H1 (cell line): Measurements from ENCODE around the gene RPL13A. TPM values are rescaled to one million over a fixed set of nuclear protein-coding genes. Genes with fewer than 3 reads are reported as not detected.

Experiments
- CTCF ChIA-PET: fragments of 300-600 bp; sonication (Branson Sonifier 250); formaldehyde crosslinking; loops from one replicate; lab custom pipeline; 2021; ENCODE audit not compliant: partially characterized antibody; lab: Charles Lee
- POLR2A ChIA-PET: fragments of 300-600 bp; sonication (Branson Sonifier 250); formaldehyde crosslinking; loops from one replicate; lab custom pipeline; 2021; ENCODE audit warnings: inconsistent platforms; ENCODE audit not compliant: partially characterized antibody; lab: Charles Lee
- DNase-seq, 2 experiments: peaks; one replicate each; pipeline versions ENCODE4 v3.0.0 to v3.0.0-alpha.2; 2010 to 2022; ENCODE audit warnings: low spot score in 2 of 2, low read depth in 1 of 2, mixed read lengths in 1 of 2
- FAIRE-seq: peaks from 2 replicates; lab custom pipeline; 2011; peaks lifted over from hg19 to GRCh38; lab: Jason Lieb, UNC
- H2AFZ ChIP-seq: 2 replicates; pipeline ENCODE4 v1.8.1; 2012; ENCODE audit warnings: low read length, inconsistent platforms
- H2AK5ac ChIP-seq: 2 replicates; pipeline ENCODE4 v1.6.1; 2013; ENCODE audit warnings: low read depth, low read length
- H2BK120ac ChIP-seq: replicated peaks from 2 replicates; pipeline ENCODE3; 2013; ENCODE audit warnings: low read depth, low read length, inconsistent platforms
- H2BK12ac ChIP-seq: 2 replicates; pipeline ENCODE4 v1.6.1; 2013; ENCODE audit warnings: low read depth, low read length
- H2BK15ac ChIP-seq: 2 replicates; pipeline ENCODE4 v1.6.1; 2013; ENCODE audit warnings: low read length
- H2BK20ac ChIP-seq: 2 replicates; pipeline ENCODE4 v1.6.1; 2013; ENCODE audit warnings: low read length
- H2BK5ac ChIP-seq: 2 replicates; pipeline ENCODE4 v1.6.1; 2013; ENCODE audit warnings: low read depth, low read length
- H3K14ac ChIP-seq: 2 replicates; pipeline ENCODE4 v1.6.1; 2013; ENCODE audit warnings: inconsistent platforms; ENCODE audit not compliant: insufficient read length
- H3K18ac ChIP-seq: 2 replicates; pipeline ENCODE4 v1.6.1; 2013; ENCODE audit warnings: low read length; ENCODE audit errors: extremely low read depth
- H3K23ac ChIP-seq: 2 replicates; pipeline ENCODE4 v1.6.1; 2013; ENCODE audit warnings: inconsistent platforms; ENCODE audit not compliant: insufficient read length
- H3K23me2 ChIP-seq: 2 replicates; pipeline ENCODE4 v1.6.1; 2013; ENCODE audit warnings: low read depth, low read length
- H3K27ac ChIP-seq: 2 replicates; pipeline ENCODE4 v1.6.1; 2011; ENCODE audit warnings: low read depth, low read length, inconsistent platforms
- H3K27me3 ChIP-seq, 4 experiments: replicated peaks in 1 of 4; 1 replicate in 1 of 4; 2 replicates in 3 of 4; pipeline versions ENCODE4 v1.6.1 to v1.8.1; 2011 to 2013; ENCODE audit warnings: low read length in 3 of 4, mild to moderate bottlenecking in 3 of 4, inconsistent platforms in 2 of 4, mixed read lengths in 2 of 4, moderate library complexity in 1 of 4; ENCODE audit not compliant: control insufficient read depth in 3 of 4, insufficient read depth in 3 of 4; ENCODE audit errors: extremely low read depth in 1 of 4
- H3K36me3 ChIP-seq, 4 experiments: 2 replicates each; pipeline versions ENCODE4 v1.6.1 to v1.8.1; 2011 to 2013; ENCODE audit warnings: mild to moderate bottlenecking in 4 of 4, low read length in 3 of 4, moderate library complexity in 2 of 4, control low read depth in 1 of 4, inconsistent platforms in 1 of 4; ENCODE audit not compliant: insufficient read depth in 4 of 4, control insufficient read depth in 2 of 4
- H3K4ac ChIP-seq: replicated peaks from 2 replicates; pipeline ENCODE3; 2013; ENCODE audit warnings: low read length, low read depth, mixed read lengths, inconsistent platforms; ENCODE audit not compliant: insufficient read length
- H3K4me1 ChIP-seq, 4 experiments: replicated peaks in 1 of 4; 1 replicate in 1 of 4; 2 replicates in 3 of 4; pipeline versions ENCODE4 v1.6.1 to v1.8.1; 2011 to 2013; ENCODE audit warnings: low read length in 3 of 4, inconsistent platforms in 2 of 4, mixed read lengths in 1 of 4; ENCODE audit not compliant: insufficient read depth in 4 of 4, control insufficient read depth in 3 of 4
- H3K4me2 ChIP-seq, 2 experiments: 2 replicates each; pipeline versions ENCODE4 v1.6.1 to v1.8.1; 2011 to 2013; ENCODE audit warnings: low read depth in 2 of 2, low read length in 2 of 2, control low read depth in 1 of 2, inconsistent platforms in 1 of 2, mild to moderate bottlenecking in 1 of 2; ENCODE audit not compliant: insufficient read depth in 1 of 2
- H3K4me3 ChIP-seq, 4 experiments: fragments of 200-600, 300-600 bp in 1 of 4; sonication (generic), shearing (Covaris generic), sonication (Bioruptor Twin) in 1 of 4; 2 replicates each; pipeline versions ENCODE4 v1.5.1 to v1.8.1; 2011 to 2016; ENCODE audit warnings: low read length in 4 of 4, low read depth in 3 of 4, control low read depth in 2 of 4, inconsistent platforms in 2 of 4, mild to moderate bottlenecking in 2 of 4, mixed read lengths in 1 of 4, moderate library complexity in 1 of 4; ENCODE audit not compliant: insufficient read depth in 2 of 4; ENCODE audit errors: extremely low read depth in 1 of 4
- H3K56ac ChIP-seq: replicated peaks from 2 replicates; pipeline ENCODE3; 2013; ENCODE audit warnings: low read depth, mild to moderate bottlenecking, mixed read lengths, low read length, inconsistent platforms; ENCODE audit not compliant: insufficient read length
- H3K79me1 ChIP-seq: 2 replicates; pipeline ENCODE4 v1.6.1; 2013; ENCODE audit warnings: low read depth, low read length, control low read depth
- H3K79me2 ChIP-seq, 2 experiments: 2 replicates each; pipeline versions ENCODE4 v1.6.1 to v1.8.1; 2012 to 2013; ENCODE audit warnings: low read length in 2 of 2, mild to moderate bottlenecking in 2 of 2, inconsistent platforms in 1 of 2; ENCODE audit not compliant: insufficient read depth in 2 of 2, control insufficient read depth in 1 of 2
- H3K9ac ChIP-seq, 4 experiments: replicated peaks in 1 of 4; 1 replicate in 1 of 4; 2 replicates in 3 of 4; pipeline versions ENCODE4 v1.6.1 to v1.8.1; 2011 to 2013; ENCODE audit warnings: low read depth in 3 of 4, low read length in 3 of 4, control low read depth in 2 of 4, mild to moderate bottlenecking in 2 of 4, moderate library complexity in 2 of 4, inconsistent platforms in 1 of 4; ENCODE audit errors: extremely low read depth in 1 of 4
- H3K9me3 ChIP-seq, 2 experiments: 2 replicates each; pipeline versions ENCODE4 v1.6.1 to v1.8.1; 2012 to 2013; ENCODE audit warnings: mild to moderate bottlenecking in 2 of 2, moderate library complexity in 2 of 2, control low read depth in 1 of 2, inconsistent platforms in 1 of 2, low read depth in 1 of 2, low read length in 1 of 2, mixed read lengths in 1 of 2; ENCODE audit not compliant: insufficient read depth in 2 of 2
- H4K20me1 ChIP-seq, 2 experiments: replicated peaks in 1 of 2; 2 replicates each; pipeline versions ENCODE3 to v1.8.1; 2011 to 2013; ENCODE audit warnings: inconsistent platforms in 2 of 2, low read length in 2 of 2, mild to moderate bottlenecking in 1 of 2; ENCODE audit not compliant: insufficient read depth in 2 of 2, control insufficient read depth in 1 of 2
- H4K5ac ChIP-seq: 2 replicates; pipeline ENCODE4 v1.6.1; 2013; ENCODE audit warnings: low read length, low read depth, mixed read lengths, inconsistent platforms; ENCODE audit not compliant: insufficient read length
- H4K8ac ChIP-seq: 2 replicates; pipeline ENCODE4 v1.8.0; 2013; ENCODE audit warnings: mild to moderate bottlenecking, moderate library complexity, low read length, inconsistent platforms; ENCODE audit not compliant: insufficient read depth; ENCODE audit errors: extremely low read depth
- H4K91ac ChIP-seq: replicated peaks from 2 replicates; pipeline ENCODE3; 2013; ENCODE audit warnings: low read length, mixed read lengths, inconsistent platforms; ENCODE audit not compliant: insufficient read length
- CBX5 ChIP-seq: fragments of 300-800, 300-1000 bp; sonication (generic); IDR thresholded peaks from 2 replicates; pipeline ENCODE4 v1.7.1; 2016; ENCODE audit warnings: antibody characterized with exemption, low read length, low read depth
- EP300 ChIP-seq, 2 experiments: IDR thresholded peaks; 1 replicate in 1 of 2; 2 replicates in 1 of 2; pipeline ENCODE4 v1.6.1; 2011 to 2012; ENCODE audit warnings: low read depth in 2 of 2, low read length in 2 of 2, mild to moderate bottlenecking in 2 of 2, borderline replicate concordance in 1 of 2, inconsistent platforms in 1 of 2, moderate library complexity in 1 of 2
- RAD21 ChIP-seq, 2 experiments: IDR thresholded peaks in 1 of 2; conservative IDR thresholded peaks in 1 of 2; 2 replicates each; pipeline ENCODE4 v1.6.1; 2011; ENCODE audit warnings: low read depth in 2 of 2, low read length in 2 of 2, improper control_type of control experiment in 1 of 2, inconsistent platforms in 1 of 2, mild to moderate bottlenecking in 1 of 2, moderate library complexity in 1 of 2
- RNF2 ChIP-seq: fragments of 200-900, 300-1000 bp; sonication (generic); IDR thresholded peaks from 2 replicates; pipeline ENCODE4 v1.7.1; 2016; ENCODE audit warnings: borderline replicate concordance, low read depth, mild to moderate bottlenecking, antibody characterized with exemption, low read length; ENCODE audit not compliant: poor library complexity, severe bottlenecking; ENCODE audit errors: missing control alignments
- SP2 ChIP-seq: IDR thresholded peaks from 2 replicates; pipeline ENCODE4 v1.6.1; 2012; ENCODE audit warnings: mild to moderate bottlenecking, low read length, inconsistent platforms
- SUZ12 ChIP-seq: fragments of 200-600 bp; sonication (generic); IDR thresholded peaks from 2 replicates; pipeline ENCODE4 v1.6.1; 2012; ENCODE audit warnings: mild to moderate bottlenecking, inconsistent platforms, low read length, moderate library complexity, mixed read lengths
- WGBS, 2 experiments: shearing (Covaris generic) in 1 of 2; methylation state at CpG; one replicate each; pipeline versions ENCODE4 v1.1.6 to v1.1.7; 2013 to 2015; ENCODE audit warnings: low lambda C conversion rate in 2 of 2, mixed read lengths in 2 of 2, inconsistent platforms in 1 of 2, low coverage in 1 of 2, missing lambda C conversion rate in 1 of 2; ENCODE audit not compliant: insufficient replicate concordance in 2 of 2, insufficient coverage in 1 of 2, insufficient read length in 1 of 2; ENCODE audit errors: extremely low coverage in 1 of 2, missing lambda C conversion rate in 1 of 2; 5-methylcytosine and 5-hydroxymethylcytosine counted together
- polyA plus RNA-seq, 7 experiments: library from polyadenylated mRNA; depleted of rRNA in 3 of 7; stranded (reverse) in 5 of 7; unstranded in 2 of 7; fragments of >200 nt in 5 of 7; fragments of 200-250 nt in 2 of 7; gene quantifications; 1 replicate in 5 of 7; 2 replicates in 1 of 7; 4 replicates in 1 of 7; pipeline versions ENCODE4 v1.2.1 to v1.2.3, GENCODE V29; 2011 to 2013; ENCODE audit warnings: missing spikeins in 2 of 7, mixed read lengths in 2 of 7
- total RNA-seq: library from RNA; stranded (reverse); fragmentation: NEBNext Ultra II Directional; extraction: Animal tissue kit (Norgen Biotek cat#: 25700); gene quantifications from 2 replicates; pipeline ENCODE4 v1.2.1, GENCODE V29; 2021
- TF ChIP-seq, protein P1 (sequence below), 3 experiments: IDR thresholded peaks; 1 replicate in 2 of 3; 2 replicates in 1 of 3; pipeline versions ENCODE4 v1.5.1 to v1.6.1; 2011; ENCODE audit warnings: low read length in 3 of 3, mild to moderate bottlenecking in 3 of 3, inconsistent platforms in 2 of 3, low read depth in 1 of 3, moderate library complexity in 1 of 3; ENCODE audit not compliant: insufficient read depth in 1 of 3; ENCODE audit errors: control extremely low read depth in 1 of 3

The RPL13A gene
- total and polyA plus RNA-seq, 2 of the 8 experiments (the other 6 are each of a cell fraction or from before 2014, with no cell fraction given): 3,305 to 8,868 TPM

DNA sequence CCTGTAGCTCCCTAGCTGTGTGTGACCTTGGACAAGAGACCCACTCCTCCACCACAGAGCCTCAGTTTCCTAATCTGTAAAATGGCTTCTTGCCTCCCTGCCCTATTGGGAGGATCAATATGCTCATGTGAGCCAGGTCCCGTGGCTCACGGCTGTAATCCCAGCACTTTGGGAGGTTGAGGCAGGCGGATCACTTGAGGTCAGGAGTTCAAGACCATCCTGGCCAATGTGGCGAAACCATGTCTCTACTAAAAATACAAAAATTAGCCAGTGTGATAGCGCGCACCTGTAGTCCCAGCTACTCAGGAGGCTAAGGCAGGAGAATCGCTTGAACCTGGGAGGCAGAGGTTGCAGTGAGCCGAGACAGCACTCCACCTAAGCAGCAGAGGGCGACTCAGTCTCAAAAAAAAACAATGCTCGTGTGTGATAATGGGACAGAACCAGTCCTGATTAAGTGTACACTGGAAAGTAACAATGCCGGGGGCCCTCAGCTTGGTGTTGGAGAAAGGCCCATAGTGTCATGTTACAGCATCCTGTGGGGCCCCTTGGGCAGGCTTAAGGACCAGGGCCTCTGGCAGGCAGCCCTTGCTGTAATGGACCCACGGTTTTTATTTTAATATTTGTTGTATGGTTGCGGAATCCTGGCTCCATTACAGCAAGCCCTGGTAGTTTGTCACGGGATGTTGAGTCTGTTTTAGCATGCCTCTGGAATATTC lies 15.6 kb downstream of the RPL13A start:
- no peaks in the 10 kb centered on the region for H3K27me3 ChIP-seq
- no peak overlapping the region for H3K4me2 ChIP-seq
- FAIRE-seq (no peak), DNase-seq (no peak)
- H3K9me3 ChIP-seq: no peaks in the 10 kb centered on the region
- H3K56ac ChIP-seq: no peak overlapping the region
- no peak overlapping the region for H4K91ac ChIP-seq
- no peak overlapping the region for H2AFZ ChIP-seq
- H3K4me1 ChIP-seq: peaks cover 0 to 22% (median 17%) of the 10 kb centered on the region in 4 experiments; a peak in 6 of 7 replicates
- peaks cover 10 to 13% of the 10 kb centered on the region in 2 experiments for H4K20me1 ChIP-seq
- peaks cover 0 to 4% of the 10 kb centered on the region in 2 experiments; a peak in 1 of 4 replicates for H3K79me2 ChIP-seq
- H2AK5ac ChIP-seq: no peak overlapping the region
- no peak overlapping the region for H3K9ac ChIP-seq
- peaks cover 8% of the 10 kb centered on the region; the same call in 1 of the 2 replicates for H3K23me2 ChIP-seq
- no peak overlapping the region for H2BK15ac ChIP-seq
- H3K36me3 ChIP-seq: peaks cover 12 to 22% (median 15%) of the 10 kb centered on the region in 4 experiments
- no peak overlapping the region for H2BK12ac ChIP-seq
- H3K23ac ChIP-seq: no peak overlapping the region
- H4K5ac ChIP-seq: no peak overlapping the region
- no peak overlapping the region for H3K18ac ChIP-seq
- 80% methylated on average over 14 of the region's 14 CpGs; no CpG with 5 or more reads in 1 of the 2 experiments for whole genome bisulfite sequencing, 2 experiments
- H3K4me3 ChIP-seq: no peak overlapping the region
- no peak overlapping the region for H3K4ac ChIP-seq
- ChIA-PET POLR2A (interaction anchor here (0.7 to 2.1 kb wide), 15 partner anchors 9 to 174 kb away, joined by 3 to 11 read pairs (median 4); partner anchors contain the start of genes PRMT1 and RPL13A), CTCF (interaction anchor here (0.6 to 3.4 kb wide), 21 partner anchors 9 to 177 kb away, joined by 3 to 12 read pairs (median 3); partner anchors contain the start of gene PIH1D1)
- no peak for TF ChIP-seq EP300 (IDR thresholded peaks at IDR 0.05; ENCODE audit: borderline replicate concordance in 1 of 2, low read depth in 2 of 2, low read length in 2 of 2)
- TF ChIP-seq RAD21 (IDR thresholded peaks at IDR 0.05 in 1 of 2, conservative IDR thresholded peaks at IDR 0.05 in 1 of 2; ENCODE audit: low read depth in 2 of 2, low read length in 2 of 2): peak; percentile 55 to 59
- no peak for TF ChIP-seq RNF2
- TF ChIP-seq, protein P1, sequence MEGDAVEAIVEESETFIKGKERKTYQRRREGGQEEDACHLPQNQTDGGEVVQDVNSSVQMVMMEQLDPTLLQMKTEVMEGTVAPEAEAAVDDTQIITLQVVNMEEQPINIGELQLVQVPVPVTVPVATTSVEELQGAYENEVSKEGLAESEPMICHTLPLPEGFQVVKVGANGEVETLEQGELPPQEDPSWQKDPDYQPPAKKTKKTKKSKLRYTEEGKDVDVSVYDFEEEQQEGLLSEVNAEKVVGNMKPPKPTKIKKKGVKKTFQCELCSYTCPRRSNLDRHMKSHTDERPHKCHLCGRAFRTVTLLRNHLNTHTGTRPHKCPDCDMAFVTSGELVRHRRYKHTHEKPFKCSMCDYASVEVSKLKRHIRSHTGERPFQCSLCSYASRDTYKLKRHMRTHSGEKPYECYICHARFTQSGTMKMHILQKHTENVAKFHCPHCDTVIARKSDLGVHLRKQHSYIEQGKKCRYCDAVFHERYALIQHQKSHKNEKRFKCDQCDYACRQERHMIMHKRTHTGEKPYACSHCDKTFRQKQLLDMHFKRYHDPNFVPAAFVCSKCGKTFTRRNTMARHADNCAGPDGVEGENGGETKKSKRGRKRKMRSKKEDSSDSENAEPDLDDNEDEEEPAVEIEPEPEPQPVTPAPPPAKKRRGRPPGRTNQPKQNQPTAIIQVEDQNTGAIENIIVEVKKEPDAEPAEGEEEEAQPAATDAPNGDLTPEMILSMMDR (IDR thresholded peaks at IDR 0.05; ENCODE audit: control extremely low read depth in 1 of 3, insufficient read depth in 1 of 3, low read depth in 1 of 3, low read length in 3 of 3): peak; percentile 40 to 45 (median 41); a peak in 3 of 4 replicates
- TF ChIP-seq SUZ12: no peak
- TF ChIP-seq SP2: no peak
- TF ChIP-seq CBX5: no peak
- peaks cover 8% of the 10 kb centered on the region; the same call in 1 of the 2 replicates for H3K79me1 ChIP-seq
- no peak overlapping the region; the same call in 1 of the 2 replicates for H4K8ac ChIP-seq
- H3K14ac ChIP-seq: no peak overlapping the region
- no peak overlapping the region for H2BK120ac ChIP-seq
- H2BK5ac ChIP-seq: no peak overlapping the region
- H2BK20ac ChIP-seq: no peak overlapping the region
- no peak overlapping the region for H3K27ac ChIP-seq
